HG03571 (cell line): ENCODE data around the gene CFDP1.

Experiments used
- ATAC-seq: cut with Tn5 transposase; IDR thresholded peaks from one replicate; pipeline ENCODE4 v1.9.1; 2021; ENCODE audit not compliant: unreplicated experiment

The CFDP1 gene

DNA sequence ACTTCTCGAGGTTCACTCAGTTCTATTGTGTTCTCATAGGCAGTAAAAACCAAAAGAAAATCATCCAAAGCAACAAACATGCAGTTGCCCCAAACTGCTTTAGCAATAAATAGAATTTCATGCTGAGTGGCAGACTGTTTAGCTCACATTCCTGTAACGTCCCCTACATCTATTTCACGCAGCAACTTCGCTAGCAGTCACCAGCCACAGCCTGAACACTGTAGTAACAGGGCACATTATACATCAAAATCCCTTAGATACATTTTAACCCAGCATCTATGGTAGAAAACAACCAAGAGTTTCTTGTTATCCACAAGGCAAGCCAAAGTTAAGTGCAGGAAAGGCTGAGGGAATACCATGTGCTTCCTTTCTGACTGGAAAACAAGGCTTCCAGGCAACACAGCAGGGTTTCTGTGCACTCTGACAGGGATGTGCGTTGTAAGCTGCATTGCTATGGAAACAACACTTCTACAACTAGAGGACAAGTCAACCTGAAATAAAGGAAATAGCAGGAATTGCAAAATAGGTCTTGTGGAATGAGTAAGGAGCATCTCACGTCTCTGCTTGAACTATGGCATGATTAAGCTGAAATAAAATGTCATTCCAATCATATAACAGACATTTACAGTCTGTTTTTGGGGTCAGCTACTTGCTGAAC, 55.4 kb downstream of the CFDP1 start:
- no peak for ATAC-seq

DNA sequence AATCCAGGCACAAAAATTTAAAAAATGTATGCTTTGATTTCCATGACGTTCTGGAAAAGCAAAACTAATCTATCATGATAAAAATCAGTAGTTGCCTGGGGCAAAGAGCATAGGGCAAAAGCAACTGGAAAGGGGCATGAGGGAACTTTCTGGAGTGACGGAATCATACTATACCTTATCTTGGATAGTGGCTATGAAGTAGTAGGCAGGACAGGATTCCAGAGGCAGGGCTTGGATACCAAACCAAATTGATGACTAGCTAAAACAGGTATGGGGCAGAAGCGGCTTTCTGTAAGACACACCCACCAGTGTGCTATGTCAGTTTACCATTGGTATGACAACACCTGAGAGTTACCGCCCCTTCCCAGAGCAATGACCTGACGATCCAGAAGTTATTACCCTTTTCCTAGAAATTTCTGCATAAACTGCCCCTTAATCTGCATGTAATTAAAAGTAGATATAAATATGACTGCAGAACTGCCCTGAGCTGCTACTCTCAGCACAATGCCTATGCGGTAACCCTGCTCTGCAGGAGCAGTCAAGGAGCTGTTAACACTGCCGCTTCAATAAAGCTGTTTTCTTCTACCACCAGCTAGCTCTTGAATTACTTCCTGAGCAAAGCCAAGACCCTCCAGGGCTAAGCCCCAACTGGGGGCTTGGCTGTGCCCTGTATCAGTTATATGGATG, 56.7 kb downstream of the CFDP1 start:
- no peak for ATAC-seq

DNA sequence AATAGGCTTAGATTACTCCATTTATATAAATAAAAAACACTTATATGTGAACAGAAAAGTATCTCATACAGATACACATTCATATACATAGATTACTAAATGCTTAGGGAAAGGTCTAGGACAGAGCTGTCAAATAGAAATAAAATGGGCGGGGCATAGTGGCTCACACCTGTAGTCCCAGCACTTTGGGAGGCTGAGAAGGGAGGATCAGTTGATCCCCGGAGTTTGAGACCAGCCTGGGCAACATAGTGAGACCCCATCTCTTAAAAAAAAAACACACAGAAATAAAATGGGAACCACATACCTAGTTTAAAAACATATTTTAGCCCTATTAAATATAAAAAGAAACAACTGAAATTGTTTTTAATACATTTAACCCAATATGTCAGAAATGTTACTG, 58.9 kb downstream of the CFDP1 start:
- no peak for ATAC-seq

DNA sequence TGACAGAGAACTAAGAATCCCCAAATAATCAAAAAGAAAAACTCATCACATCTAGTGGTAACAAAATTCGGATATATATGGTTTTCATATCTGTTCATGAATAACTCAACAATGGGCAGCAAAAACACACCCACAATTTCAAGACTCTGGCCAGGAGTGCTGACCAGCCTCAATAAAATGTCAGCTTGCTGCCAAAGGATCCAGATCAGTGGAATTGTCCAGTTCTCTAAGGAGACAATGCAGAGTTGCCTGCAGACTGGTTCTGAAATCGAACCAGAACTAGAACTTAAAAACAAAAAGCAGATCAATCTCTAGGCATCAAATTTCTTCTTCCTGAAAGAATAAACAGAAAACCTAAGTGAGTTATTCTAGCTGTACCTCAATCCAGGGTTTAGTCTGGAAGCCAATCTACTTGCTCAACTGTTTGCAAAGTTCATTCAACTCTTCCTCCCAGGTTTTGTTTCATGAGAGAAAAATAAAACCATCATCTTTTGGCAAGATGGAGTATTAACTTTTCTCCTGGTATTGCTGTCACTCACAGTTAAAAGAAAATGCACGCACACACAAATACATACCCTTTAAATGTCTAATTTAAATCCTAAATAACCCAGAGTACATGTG, 61.0 kb downstream of the CFDP1 start:
- no peak for ATAC-seq

DNA sequence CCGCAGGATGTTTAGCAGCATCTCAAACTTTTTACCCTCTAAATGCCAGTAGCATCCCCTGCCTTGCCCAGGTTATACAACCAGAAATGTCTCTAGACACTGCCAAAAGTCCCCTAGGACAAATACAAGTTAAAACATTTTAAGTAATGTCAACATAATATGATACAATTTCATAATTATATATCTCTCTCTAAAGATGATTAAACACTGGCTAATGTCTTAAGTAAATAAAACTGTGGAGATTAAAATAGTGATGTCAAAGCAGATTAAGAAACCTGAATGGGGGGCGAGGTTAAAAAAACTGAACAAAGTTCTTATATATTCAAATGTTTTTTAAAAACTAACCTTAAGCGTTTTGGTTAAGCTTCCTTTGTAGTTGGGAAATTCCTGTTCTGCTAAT, 62.1 kb downstream of the CFDP1 start:
- ATAC-seq, result no peak

DNA sequence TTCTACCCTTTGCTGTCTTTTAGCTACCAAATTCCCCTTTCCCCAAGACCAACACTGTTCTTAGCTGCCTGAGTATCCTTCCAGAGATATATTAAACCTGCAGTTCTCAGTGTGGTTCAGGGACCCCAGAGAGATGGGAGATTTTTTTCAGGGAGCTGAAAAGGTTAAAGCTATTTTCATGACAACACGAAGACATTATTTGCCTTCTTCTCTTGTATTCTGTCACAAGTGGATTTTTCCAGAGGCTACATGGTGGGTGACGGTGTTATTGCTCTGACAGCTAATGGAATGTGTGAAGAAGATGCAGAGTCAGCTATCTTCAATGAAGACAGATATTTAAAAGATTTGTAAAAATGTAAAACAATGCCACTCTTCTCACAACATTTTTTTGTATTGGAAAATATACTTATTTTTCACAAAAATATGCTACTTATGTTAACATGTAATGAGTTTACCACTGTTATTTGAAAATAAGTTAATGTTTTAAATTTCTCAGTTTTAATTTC, 69.0 kb downstream of the CFDP1 start:
- no peak for ATAC-seq

DNA sequence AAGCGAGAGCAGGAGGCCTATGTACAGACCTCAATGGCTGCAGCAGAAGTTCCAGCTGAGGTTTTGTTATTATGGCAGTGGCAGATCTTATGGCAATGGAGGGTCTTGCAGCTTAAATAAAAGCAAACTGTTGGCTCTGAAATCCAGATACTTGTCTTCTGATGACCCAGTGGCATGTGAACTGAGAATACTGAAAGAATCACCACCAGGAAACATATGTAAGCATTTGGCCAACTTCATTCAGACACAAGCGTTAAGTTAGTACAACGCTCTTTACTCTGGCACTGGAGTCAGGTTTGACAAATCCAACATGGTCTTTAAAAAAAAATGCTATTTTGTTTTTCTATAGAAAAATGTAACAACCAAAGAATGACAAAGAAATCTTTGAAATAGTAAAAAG, 70.5 kb downstream of the CFDP1 start:
- no peak for ATAC-seq

DNA sequence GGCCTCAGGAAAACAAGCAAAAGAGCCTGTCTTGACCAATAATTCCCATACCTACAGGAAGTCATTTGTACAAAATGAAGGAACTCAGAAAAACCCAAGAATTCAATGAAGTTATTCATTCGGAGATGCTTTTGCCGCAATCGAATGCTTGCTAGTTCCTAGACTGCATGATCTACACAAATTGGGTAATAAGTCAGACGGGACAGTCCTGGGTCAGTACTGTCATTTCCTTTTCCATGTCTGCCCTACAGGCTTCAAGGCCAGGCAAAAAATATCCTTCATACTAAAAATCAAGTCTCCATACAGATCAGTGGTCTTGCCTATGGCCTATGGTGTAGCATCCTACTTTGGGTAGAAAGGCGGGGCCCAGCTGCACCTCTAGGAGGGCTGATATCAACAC, 71.4 kb downstream of the CFDP1 start:
- no peak for ATAC-seq

DNA sequence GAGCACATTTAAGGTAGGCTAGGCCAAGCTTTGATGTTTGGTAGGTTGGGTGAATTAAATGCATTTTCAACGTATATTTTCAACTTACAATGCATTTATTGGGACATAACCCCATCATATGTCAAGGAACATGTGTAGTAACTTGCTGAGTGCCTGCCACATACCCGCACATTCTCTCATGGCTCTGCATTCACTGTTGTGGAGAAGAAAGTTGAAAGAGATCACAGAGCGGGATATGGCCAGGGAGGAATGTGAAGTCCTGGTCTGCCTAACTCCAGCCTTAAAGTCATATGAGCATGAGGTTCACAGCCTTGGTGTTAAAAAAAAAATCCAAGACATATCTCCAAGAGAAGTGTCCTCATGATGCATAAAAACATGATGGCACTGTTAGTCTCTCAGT, 79.1 kb downstream of the CFDP1 start:
- no peak for ATAC-seq

DNA sequence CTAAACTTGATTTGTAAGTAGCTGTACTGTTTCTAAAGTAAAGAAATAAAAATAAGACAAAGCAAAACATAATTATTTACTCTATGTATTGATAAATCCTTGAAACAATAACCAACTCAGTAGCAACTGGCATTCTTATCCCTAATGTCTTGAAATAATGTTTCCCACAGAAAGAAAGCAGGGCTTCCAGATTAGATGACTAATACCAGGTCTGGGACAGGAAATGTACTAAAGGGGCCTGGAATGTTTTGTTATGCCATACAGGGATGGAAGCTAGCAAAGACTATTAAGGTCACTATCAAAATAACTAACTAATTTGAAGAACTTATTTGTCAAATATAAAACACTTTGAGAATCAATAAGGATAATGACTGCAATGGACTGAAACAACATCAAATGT, 82.1 kb downstream of the CFDP1 start:
- ATAC-seq, result no peak

DNA sequence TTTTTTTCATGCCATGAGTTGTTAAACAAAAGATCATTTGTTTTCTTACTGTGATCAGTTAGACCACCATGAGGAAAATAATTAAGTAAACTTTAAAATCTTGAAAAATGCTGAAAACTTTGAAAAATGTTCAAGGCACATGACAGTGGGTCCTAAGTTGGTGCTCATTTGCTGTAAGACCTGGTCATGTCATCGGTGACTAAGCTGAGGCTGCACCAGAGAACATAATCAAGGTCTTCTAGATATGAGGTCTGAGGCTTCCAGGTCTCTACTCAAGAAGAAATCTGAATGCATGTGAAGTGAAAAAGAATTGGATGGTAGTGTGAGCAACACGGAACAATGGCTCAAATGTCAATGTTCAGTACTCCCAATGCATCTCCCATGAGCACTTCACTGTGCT, 87.6 kb downstream of the CFDP1 start:
- no peak for ATAC-seq

DNA sequence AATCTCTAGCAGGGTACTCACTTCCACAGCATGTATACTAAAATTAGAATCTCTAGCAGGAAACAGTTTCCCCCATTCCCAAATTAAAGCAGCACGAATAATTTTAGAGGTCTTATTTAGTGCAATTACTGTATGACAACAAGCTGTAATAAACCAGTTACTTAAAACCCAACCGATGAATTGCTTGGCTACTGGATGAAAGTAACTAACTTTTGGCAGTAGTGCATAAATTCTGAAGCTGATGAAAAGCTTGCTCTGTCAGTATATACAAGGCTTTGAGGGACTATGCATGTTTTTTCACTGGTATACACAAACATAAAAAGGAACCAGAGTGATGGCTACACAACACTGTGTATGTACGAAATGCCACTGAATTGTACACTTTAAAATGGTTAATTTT, 89.4 kb downstream of the CFDP1 start:
- no peak for ATAC-seq

DNA sequence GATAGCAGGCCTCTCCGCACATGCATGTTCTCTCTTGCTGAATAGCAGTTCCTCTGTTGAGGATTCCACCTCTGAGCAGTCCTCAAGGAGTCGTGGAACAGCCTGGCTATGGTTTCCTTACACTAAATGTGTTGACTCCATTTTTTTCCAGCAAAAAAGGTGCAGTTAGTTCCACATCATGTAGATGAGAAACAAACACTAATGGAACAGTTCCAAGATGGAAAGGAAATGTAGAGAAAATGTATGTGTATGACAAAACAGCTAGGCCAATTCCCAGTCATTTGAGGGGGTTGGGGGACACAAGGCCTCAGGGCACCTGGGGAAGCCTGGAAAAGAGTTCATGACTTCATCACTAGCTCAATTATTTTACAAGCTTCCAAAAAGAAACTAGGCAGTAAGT, 90.0 kb downstream of the CFDP1 start:
- no peak for ATAC-seq

DNA sequence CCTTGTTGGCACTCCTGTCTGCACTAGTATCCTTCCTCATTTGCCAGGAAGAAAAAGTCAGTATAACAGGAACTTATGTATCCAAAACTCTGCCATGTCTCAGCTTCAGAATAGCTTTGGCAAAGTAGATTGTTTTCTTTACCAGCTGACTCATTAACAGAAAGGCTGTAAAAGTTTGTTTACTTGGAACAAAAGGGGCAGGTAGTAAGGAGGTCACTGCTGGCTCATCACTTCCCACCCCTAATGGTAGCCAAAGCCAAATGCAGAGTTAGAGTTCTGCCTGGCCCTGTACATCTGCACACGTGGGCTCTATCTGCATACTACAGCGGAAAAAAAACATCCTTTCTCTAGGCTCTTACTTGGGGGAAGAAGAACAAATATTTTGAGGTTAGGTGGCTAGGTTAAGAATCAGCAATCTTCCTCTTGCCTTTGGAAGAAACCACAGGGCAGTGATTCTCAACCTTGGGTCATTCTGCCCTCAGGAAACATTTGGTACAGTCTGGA, 90.9 kb downstream of the CFDP1 start:
- ATAC-seq, result no peak

DNA sequence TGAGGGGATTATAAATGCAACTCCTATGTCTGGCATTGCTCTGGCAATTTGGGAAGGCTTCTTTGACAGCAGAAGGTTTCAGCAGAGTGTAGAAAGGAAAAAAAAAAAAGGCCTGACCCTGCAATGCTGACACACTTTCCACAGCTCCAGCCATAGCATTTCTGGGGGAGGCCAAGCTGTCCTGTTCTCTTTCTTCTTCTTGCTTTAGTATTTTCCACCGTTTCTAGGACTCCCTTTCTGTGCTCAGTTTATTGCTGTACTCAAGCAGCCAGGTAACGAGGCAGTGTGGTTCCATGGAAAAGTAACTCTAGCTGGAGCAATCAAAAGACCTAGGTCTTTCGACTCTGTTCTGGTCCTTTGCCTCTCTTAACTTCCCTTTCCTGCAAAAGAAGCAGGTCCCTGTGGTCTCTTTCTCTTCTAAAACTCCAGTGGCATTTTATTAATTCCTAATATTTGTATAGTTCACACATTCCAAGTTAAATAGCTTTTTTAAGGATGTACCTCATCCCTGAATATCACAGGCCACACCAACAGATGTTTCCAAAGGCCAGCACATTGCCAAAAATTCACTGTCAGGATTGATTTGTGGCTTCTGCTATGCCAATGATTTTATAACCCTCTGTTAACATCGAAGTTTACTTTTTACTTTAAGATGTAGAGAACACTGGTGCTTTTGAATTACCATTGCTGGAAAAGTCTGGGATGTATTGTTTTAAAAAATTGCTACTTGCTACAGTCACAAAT, 91.6 kb downstream of the CFDP1 start:
- no peak for ATAC-seq

DNA sequence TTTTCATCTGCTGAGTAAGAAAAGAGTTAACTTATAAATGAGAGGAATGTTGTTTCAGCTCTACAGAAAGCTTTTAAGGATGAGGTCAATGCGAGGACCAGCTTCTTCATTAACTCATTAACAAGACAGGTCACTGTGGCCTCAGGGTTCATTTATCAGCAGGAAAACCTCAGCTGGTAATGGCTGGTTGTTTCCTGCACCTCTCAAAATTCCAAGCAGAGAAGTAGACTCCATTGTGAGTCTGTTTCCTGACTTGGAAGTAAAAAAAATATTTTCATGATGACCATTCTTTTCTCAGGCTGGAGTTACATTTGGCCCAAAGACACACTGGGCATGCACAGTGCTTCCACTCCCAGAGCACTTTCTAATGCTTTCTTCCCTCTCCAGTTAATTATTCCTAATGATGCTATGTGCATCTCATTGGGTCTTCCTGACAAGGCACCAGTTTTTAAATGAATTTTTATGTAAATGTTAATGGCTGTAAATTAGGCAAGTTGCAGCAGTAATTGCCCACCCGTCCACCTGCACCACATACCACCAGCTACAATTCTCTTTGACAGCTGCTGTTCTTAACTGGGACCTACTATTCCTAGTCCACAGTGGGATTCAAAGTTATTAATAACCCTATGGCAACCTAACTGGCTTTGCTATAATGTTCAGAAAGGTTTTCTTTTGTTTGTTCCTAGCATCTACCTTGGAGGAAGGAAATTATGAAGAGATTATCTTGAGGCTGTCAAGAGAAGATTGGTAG, 92.4 kb downstream of the CFDP1 start:
- no peak for ATAC-seq

DNA sequence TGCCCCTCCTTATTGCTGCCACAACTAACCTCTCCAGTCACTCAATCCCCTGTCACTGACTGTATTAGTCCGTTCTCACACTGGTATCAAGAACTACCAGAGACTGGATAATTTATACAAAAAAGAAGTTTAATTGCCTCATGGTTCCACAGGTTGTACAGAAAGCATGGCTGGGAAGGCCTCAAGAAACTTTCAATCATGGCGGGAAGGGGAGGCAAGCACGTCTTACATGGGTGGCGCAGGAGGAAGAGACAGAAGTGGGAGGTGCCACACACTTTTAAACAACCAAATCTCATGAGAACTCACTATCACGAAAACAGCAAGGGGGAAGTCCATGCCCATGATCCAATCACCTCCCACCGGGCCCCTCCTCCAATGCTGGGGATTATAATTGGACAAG, 95.9 kb downstream of the CFDP1 start:
- no peak for ATAC-seq

DNA sequence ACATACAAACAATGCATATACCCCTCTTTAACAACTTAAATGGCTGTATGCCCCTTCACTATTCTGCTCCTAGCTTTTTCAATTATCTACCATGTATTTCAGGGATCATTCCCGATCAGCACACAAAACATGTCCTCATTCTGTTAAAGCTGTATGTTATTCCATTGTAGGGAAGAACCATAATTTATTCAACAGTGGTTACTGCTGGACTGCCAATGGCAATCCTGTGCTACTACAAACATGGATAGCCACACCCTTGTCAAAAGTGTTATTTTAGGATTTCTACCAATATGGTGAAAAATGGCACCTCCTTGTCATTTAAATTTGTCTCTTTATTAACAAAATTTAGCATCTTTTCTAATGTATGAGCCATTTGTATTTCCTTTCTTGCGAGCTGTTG, 96.8 kb downstream of the CFDP1 start:
- no peak for ATAC-seq

DNA sequence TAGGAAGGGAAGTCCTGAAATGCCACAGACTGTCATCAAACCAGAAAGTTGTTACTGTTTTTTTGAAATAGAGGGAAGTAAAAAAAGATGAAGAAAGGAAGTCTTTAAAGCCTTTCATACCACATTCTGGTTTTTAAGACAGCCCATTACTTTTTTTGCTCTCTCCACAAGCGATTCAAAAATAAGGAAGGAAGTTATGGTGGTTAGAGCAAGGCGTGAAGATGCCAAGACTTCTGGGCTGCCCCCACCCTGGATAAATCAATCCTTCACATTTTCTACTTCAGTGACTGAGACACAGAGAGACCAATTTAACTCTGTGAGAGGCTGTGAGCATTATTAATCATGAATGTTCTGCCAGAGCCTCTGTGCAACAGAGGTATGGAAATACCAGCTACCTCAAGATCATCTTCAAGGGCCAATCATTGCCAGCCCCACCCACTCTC, 99.6 kb downstream of the CFDP1 start:
- no peak for ATAC-seq

DNA sequence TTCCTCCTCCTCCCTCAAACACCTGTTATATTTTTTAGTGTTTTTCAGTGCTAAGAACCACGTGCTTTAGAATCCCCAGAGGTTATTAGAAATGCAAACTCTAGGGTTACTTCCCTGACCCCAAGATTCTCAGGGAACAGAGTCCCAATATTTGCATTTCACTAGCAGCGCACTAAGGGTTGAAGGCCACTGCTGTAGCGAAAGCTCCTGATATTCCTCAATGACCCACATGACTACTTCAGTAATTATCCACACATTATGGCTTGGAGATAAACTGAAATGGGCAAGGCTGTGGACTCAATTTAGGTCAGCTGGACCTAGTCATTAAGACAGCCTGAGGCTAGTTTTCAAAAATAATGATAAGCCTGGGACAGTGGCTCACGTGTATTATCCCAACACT, 103.4 kb downstream of the CFDP1 start:
- ATAC-seq, result no peak

DNA sequence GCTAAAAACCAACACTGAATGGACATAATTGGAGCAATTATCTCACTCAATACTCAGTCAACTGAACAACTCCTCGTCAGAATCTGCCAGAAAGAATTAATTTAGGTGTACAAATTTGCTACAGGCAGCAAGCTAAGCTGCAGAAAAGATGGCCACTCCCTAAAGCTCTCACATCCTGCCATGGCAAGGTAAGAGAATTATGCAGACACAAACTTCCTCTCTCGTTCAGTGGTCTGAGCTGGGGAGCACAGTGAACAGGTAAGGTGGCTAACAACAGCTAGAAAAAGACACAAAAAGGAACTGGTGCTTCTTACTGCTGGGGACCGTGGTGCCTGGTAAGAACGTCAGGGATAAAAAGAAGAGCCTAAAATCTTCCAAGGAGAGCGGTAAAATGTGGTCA, 107.0 kb downstream of the CFDP1 start:
- no peak for ATAC-seq
